OCI-LY7 (cell line): ENCODE measurements around the gene CCDC121. TPM values are rescaled to one million over a fixed set of nuclear protein-coding genes. Genes with fewer than 3 reads are reported as not detected.

Experiments
- BruUV-seq: library from RNA; stranded (reverse); fragments of 400-500 nt; replicated peaks from 2 replicates; lab custom pipeline; 2021; lab: Mats Ljungman, UMichigan
- CTCF ChIA-PET: fragments of 300-600 bp; sonication (Branson Sonifier 250); formaldehyde crosslinking; loops from one replicate; lab custom pipeline; 2022; ENCODE audit warnings: antibody characterized with exemption; ENCODE audit not compliant: unreplicated experiment; lab: Charles Lee
- POLR2A ChIA-PET: fragments of 300-600 bp; sonication (Branson Sonifier 250); formaldehyde crosslinking; loops from one replicate; lab custom pipeline; 2022; ENCODE audit warnings: antibody characterized with exemption; lab: Charles Lee
- DNase-seq: peaks from one replicate; pipeline ENCODE4 v3.0.0-alpha.2; 2015; ENCODE audit warnings: low spot score
- H2AFZ ChIP-seq: fragments of 200-600 bp; sonication (generic), shearing (Covaris generic); 2 replicates; pipeline ENCODE4 v1.6.1; 2014; ENCODE audit warnings: mild to moderate bottlenecking, antibody characterized with exemption, low read length, moderate library complexity
- H3K27ac ChIP-seq: fragments of 200-600 bp; sonication (generic); 2 replicates; pipeline ENCODE4 v1.5.1; 2014; ENCODE audit warnings: mixed run types, low read depth, mild to moderate bottlenecking, moderate library complexity, low read length, inconsistent platforms; ENCODE audit not compliant: poor library complexity, severe bottlenecking
- H3K36me3 ChIP-seq: fragments of 200-600 bp; sonication (generic); 2 replicates; pipeline ENCODE4 v1.6.1; 2014; ENCODE audit warnings: mild to moderate bottlenecking, antibody characterized with exemption, low read length, moderate library complexity, mixed read lengths; ENCODE audit not compliant: insufficient read depth
- H3K4me1 ChIP-seq: fragments of 200-600 bp; sonication (generic); 2 replicates; pipeline ENCODE4 v1.5.1; 2014; ENCODE audit warnings: mild to moderate bottlenecking, low read length; ENCODE audit not compliant: insufficient read depth, poor library complexity, severe bottlenecking
- H3K4me2 ChIP-seq: fragments of 200-600 bp; sonication (generic); 2 replicates; pipeline ENCODE4 v1.6.1; 2014; ENCODE audit warnings: mild to moderate bottlenecking, low read length
- H3K4me3 ChIP-seq: fragments of 200-600 bp; sonication (generic); 2 replicates; pipeline ENCODE4 v1.5.1; 2014; ENCODE audit warnings: mild to moderate bottlenecking, low read depth, low read length; ENCODE audit not compliant: poor library complexity, severe bottlenecking
- H3K79me2 ChIP-seq: fragments of 200-600 bp; sonication (generic); 2 replicates; pipeline ENCODE4 v1.6.1; 2016; ENCODE audit warnings: low read depth, mild to moderate bottlenecking, low read length, moderate library complexity, mixed read lengths; ENCODE audit not compliant: insufficient read depth
- H3K9me2 ChIP-seq: fragments of 200-600 bp; sonication (generic); 2 replicates; pipeline ENCODE4 v1.6.1; 2016; ENCODE audit warnings: mild to moderate bottlenecking, low read length, mixed read lengths; ENCODE audit not compliant: insufficient read depth
- H3K9me3 ChIP-seq: fragments of 200-600 bp; sonication (generic); 2 replicates; pipeline ENCODE4 v1.6.1; 2014; ENCODE audit warnings: mild to moderate bottlenecking, mixed run types, low read length, mixed read lengths
- H4K20me1 ChIP-seq: fragments of 200-600 bp; sonication (generic); 2 replicates; pipeline ENCODE4 v1.6.1; 2014; ENCODE audit warnings: mild to moderate bottlenecking, antibody characterized with exemption, low read length, moderate library complexity, mixed read lengths; ENCODE audit not compliant: insufficient read depth
- CTCF ChIP-seq: fragments of 200-600 bp; sonication (generic); conservative IDR thresholded peaks from 2 replicates; pipeline ENCODE4 v1.5.1; 2014; ENCODE audit warnings: mild to moderate bottlenecking, antibody characterized with exemption, low read length, moderate library complexity, mixed read lengths
- EZH2phosphoT487 ChIP-seq: fragments of 200-600 bp; sonication (generic); IDR thresholded peaks from 2 replicates; pipeline ENCODE4 v1.6.1; 2018; ENCODE audit warnings: low read depth, borderline replicate concordance, mild to moderate bottlenecking, mixed run types, antibody characterized with exemption, low read length, moderate library complexity, mixed read lengths
- intact Hi-C: fragments of 100-400 bp; cut with micrococcal nuclease; formaldehyde crosslinking; loops from one replicate; pipeline ENCODE4 v1.10.0; 2022; ENCODE audit not compliant: unreplicated experiment
- total RNA-seq, 2 experiments: library from RNA; depleted of rRNA in 1 of 2; stranded (reverse); fragments of >200 nt in 1 of 2; shearing (Covaris generic) in 1 of 2; gene quantifications; 2 replicates each; pipeline ENCODE4 v1.2.3, GENCODE V29; 2014 to 2022

CCDC121 gene
- total RNA-seq, 2 experiments from 2014 or later: 4.7 to 5.1 TPM

- H3K4me2 ChIP-seq: no peak overlapping the region
- no peaks in the 10 kb centered on the region for H3K9me3 ChIP-seq
- BruUV-seq: no TSS peak
- TF ChIP-seq EZH2phosphoT487 (no peak), CTCF (no peak)
- intact Hi-C loops: no loop called here
- H3K4me1 ChIP-seq: peaks cover 7% of the 10 kb centered on the region
- CTCF ChIA-PET: no interaction called here
- H3K27ac ChIP-seq: no peak overlapping the region
- H3K36me3 ChIP-seq: peaks cover 97% of the 10 kb centered on the region
- H3K9me2 ChIP-seq: no peaks in the 10 kb centered on the region
- H4K20me1 ChIP-seq: no peaks in the 10 kb centered on the region
- H3K4me3 ChIP-seq: no peak overlapping the region
- H2AFZ ChIP-seq: no peak overlapping the region
- H3K79me2 ChIP-seq: no peaks in the 10 kb centered on the region
- no peak for DNase-seq
- POLR2A ChIA-PET: no interaction called here
These were observed 24.0 kb upstream of the CCDC121 start for GRCh38 chr2:27652790-27653189.

GRCh38 chr2:27652341-27652740 lies 23.5 kb upstream of the CCDC121 start:
- Histone ChIP-seq H3K4me3 (no peak overlapping the region), H3K27ac (no peak overlapping the region), H3K4me1 (peaks cover 7% of the 10 kb centered on the region), H3K4me2 (no peak overlapping the region), H4K20me1 (no peaks in the 10 kb centered on the region), H2AFZ (no peak overlapping the region), H3K9me2 (no peaks in the 10 kb centered on the region), H3K79me2 (no peaks in the 10 kb centered on the region), H3K9me3 (no peaks in the 10 kb centered on the region), H3K36me3 (peaks cover 97% of the 10 kb centered on the region)
- ChIA-PET CTCF (no interaction called here), POLR2A (no interaction called here)
- BruUV-seq: no TSS peak
- no peak for TF ChIP-seq EZH2phosphoT487
- no peak for TF ChIP-seq CTCF
- no peak for DNase-seq
- intact Hi-C loops: no loop called here

GRCh38 chr2:27651056-27651455 lies 22.2 kb upstream of the CCDC121 start:
- no peaks in the 10 kb centered on the region for H3K79me2 ChIP-seq
- no peak overlapping the region for H3K4me2 ChIP-seq
- ChIA-PET POLR2A (interaction anchor here (0.6 to 1.3 kb wide), 2 partner anchors 10 to 419 kb away, joined by 3 to 4 read pairs; no protein-coding TSS in a partner anchor), CTCF (no interaction called here)
- DNase-seq: no peak
- H4K20me1 ChIP-seq: no peaks in the 10 kb centered on the region
- intact Hi-C loops: no loop called here
- H3K9me3 ChIP-seq: no peaks in the 10 kb centered on the region
- H3K4me1 ChIP-seq: peaks cover 7% of the 10 kb centered on the region
- H3K36me3 ChIP-seq: peaks cover 97% of the 10 kb centered on the region
- no peak overlapping the region for H3K27ac ChIP-seq
- no peak overlapping the region for H2AFZ ChIP-seq
- H3K9me2 ChIP-seq: no peaks in the 10 kb centered on the region
- TF ChIP-seq EZH2phosphoT487: no peak
- no peak for TF ChIP-seq CTCF
- BruUV-seq: TSS peak; percentile 8
- H3K4me3 ChIP-seq: no peak overlapping the region
